HG02763 (cell line): ENCODE results near the gene OPCML.

Experiments
- ATAC-seq: cut with Tn5 transposase; IDR thresholded peaks from one replicate; pipeline ENCODE4 v1.9.1; 2021; ENCODE audit warnings: mild to moderate bottlenecking, moderate library complexity; ENCODE audit not compliant: unreplicated experiment

The OPCML gene

DNA sequence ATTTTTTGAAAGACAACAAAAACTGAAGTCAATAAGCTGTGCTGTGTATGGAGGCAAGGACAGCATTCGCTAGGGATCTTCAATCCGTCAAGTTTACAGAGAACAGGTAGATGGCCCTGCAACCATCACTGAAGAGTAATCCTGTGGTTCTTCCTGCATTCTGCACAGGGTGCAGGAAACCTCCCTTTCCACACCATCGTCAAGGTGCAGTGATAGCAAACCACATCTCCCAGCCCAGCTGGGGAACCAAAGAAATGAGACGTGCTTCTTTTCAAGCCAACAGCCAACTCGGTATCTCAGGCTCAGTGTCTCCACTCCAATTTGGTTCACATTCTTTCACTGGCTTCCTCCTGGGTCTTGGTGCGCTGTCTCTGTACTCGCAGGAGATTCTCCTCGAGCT is 814.5 kb downstream of the OPCML start:
- no peak for ATAC-seq

- ATAC-seq = no peak
Observed at GRCh38 chr11:132716037-132716436, 816.3 kb downstream of the OPCML start.

GRCh38 chr11:132714859-132715440 is 817.4 kb downstream of the OPCML start:
- ATAC-seq = no peak

DNA sequence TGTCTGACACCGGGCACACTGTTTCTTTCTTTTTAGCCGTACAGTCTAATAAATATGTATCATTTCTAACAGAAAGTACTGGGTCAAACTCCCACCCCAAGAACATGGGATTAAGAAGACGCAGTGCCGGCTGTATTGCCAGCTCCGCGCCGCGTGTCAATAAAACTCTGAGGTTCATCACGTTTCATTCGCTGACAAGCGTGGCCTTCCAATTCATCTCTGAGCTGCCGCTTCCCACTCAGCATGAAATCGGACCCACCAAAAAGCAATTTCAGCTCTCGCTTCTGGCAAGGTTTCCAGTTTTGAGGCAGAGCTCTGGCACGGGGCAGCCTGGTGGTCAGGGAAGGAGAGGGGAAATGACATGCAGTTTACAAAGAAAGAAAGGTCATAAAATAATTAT is 819.8 kb downstream of the OPCML start:
- ATAC-seq = no peak

DNA sequence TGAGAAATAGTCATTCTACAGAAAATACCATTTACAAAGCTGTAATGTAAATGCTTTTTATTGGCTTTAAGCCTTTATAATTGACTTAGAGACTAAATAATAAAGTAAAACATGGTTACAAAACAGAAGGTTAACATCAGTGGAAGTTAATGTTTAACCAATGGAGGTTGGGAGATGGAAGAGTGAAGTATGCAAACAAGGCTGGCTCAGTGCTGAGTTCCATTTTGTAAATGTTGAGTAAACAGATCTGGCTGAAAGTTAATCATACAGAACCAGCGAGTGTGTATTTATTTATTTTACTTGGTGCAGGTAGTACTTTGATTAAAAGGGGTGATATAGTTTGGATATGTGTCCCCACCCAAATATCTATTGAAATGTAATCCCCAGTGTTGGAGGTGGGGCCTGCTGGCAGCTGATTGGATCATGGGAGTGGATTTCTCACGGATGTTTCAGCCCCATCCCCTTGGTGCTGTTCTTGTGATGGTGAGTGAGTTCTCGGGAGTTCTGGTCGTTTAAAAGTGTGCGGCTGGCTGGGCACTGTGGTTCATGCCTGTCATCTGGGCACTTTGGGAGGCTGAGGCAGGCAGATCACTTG is 827.4 kb downstream of the OPCML start:
- ATAC-seq = no peak

DNA sequence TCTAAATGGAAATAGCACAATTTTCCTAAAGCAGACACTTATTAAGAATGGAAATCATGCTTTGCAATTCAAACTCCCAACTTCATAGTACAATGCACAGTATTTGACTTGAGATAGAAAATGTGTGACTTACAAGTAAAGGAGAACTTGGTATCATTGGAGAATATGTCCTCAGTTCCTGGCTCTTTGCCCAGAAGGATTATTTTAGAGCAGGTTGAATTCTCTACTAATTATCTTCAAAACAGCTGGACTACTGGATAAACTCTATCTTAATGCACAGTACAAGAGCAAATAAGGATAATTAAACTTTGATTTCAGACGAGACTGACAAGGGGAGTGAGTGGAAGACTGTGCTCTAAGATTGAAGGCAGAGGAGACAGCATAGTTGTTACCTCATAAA is 839.4 kb downstream of the OPCML start:
- ATAC-seq = no peak

- no peak for ATAC-seq
Observed at GRCh38 chr11:132691848-132692550, 840.3 kb downstream of the OPCML start.

DNA sequence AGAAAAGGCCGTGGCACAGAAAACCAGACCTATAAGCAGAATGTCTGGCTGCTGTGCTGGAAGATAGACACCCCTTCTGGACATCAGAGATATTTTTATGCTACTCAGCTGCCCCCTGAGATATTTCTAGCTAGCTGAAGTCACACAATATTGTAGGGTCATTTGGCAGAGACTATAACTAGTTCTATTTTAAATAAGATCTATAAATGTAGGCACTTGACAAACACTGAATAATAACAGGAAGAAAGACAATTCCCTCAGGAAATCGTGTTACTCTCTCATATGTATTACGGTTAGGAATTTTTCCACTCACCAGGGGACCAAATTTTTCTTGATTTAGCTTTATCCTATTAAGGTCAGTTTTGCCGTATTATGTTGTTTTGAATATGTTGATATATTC is 845.4 kb downstream of the OPCML start:
- ATAC-seq = no peak

DNA sequence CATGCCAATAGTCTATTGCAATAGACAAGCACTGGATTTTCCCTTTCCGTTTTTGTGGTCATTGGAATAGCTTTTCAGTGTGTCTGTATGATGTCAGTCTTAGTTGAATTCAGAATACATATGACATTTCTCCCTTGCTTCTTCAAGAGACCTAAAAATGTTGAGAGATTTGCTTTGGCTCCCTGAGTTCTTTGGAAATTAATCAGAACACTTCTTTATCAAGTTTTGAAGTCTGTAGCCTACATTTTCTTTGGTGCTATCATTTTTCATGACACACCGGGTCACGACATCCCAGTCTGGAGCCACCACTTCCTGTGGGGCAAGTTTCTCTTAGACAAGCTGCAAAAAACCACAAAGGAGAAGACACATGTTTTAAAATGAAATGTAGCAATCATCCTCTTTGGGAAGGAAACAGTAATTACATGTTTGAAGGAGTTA is 847.1 kb downstream of the OPCML start:
- no peak for ATAC-seq

DNA sequence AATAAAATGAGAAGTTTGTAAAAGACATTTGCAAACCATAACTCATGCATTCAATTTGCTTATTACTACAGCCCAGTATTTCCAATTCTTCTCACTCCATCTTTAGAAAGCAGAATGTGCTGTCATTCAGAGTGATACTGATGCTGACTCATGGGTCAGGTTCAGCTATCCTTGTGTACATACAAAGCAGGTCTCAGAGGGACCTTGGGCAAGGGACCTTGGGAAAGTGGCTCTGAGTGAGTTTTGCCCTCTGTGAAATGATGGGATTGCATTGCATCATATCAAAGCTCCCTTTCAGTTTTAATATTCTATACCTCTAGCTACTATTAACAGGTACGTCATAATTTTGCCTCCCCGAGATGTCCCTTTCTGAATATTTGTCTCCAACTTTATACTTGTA is 848.7 kb downstream of the OPCML start:
- ATAC-seq = no peak

DNA sequence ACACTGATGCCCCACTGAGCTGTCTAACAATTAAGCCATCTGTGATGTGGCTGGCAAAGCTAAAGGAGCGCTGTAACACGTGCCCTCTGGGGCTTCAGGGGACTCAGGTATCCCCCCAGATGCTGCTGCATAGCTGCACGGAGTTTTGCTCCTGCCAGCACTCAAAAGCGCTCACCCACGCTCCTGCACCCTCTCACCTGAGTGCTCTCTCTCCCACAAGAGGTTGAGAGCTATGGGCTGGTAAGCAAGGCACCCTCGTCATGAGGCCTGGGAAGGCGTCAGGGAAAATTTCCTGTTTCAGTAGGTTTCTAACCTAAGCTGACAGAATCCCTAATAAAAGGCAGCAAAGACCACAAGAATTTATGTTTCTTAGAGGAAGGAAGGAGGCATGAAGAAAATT is 850.3 kb downstream of the OPCML start:
- ATAC-seq = no peak

DNA sequence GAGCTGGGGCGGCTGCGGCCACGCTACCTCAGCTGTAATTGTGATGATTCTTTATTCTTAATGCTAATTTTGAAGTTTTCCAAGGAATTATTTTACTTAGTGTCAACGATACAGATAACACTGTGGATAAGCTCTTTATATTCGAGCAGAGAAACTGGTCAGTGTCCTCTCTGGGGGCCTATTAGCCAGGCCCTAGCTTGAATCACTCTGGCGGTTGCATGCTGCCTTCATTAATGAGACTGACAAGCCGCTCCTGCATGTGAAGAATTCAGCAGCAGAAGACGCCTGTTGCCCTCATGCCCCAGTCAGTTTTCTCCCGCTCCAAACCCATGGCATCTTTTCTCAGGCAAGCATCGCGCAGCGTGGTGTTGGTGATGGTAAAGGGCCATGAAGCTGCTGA is 851.7 kb downstream of the OPCML start:
- ATAC-seq = no peak

- ATAC-seq = no peak
Observed at GRCh38 chr11:132674151-132674550, 858.1 kb downstream of the OPCML start.

DNA sequence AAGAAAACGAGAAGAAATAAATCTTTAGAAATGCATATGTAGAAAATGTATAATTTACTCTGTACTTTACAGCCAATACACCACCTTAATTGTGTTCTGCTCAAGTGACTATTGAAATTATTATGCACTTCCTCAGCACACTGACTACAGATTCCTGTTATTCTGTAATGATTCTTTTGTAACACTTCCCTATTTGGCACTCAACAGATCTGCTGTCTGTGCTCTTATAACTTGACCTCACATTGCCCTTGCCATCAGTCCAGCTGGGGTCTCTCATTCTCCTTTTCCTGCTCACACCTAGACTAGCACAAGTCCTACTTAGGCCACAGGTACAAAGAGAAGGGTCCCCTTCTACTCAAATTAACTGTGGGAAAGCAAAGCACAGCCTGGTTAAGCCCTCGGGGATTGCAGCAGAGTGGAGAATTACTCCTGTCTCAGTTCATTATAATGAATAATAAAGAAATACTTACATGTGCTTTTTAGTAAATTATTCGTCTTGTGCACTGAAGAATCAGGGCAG is 860.4 kb downstream of the OPCML start:
- ATAC-seq = no peak

GRCh38 chr11:132670921-132671675 is 861.2 kb downstream of the OPCML start:
- no peak for ATAC-seq

DNA sequence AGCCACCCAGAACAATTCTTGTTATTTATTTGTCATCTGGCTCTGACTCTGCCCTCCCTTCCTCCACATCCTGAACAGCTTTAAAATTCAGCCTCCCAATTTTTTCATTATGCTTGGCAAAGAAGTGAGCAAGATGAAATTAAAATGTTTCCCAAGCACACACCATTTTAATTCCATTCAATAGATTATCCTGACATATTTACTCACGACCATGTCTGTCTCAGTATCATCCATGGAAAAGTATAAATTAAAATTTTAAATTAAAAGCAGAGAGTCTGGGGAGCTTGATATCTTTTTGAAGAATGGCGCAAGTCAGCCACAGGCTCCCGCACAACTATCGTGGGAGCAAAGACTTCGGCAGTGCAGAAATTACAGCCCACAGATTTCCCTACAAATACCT is 862.4 kb downstream of the OPCML start:
- ATAC-seq = no peak

GRCh38 chr11:132665205-132665604 is 867.1 kb downstream of the OPCML start:
- no peak for ATAC-seq

- no peak for ATAC-seq
Observed at GRCh38 chr11:132658696-132659095, 873.6 kb downstream of the OPCML start.

- ATAC-seq = no peak
Observed at GRCh38 chr11:132658004-132658403, 874.3 kb downstream of the OPCML start.

DNA sequence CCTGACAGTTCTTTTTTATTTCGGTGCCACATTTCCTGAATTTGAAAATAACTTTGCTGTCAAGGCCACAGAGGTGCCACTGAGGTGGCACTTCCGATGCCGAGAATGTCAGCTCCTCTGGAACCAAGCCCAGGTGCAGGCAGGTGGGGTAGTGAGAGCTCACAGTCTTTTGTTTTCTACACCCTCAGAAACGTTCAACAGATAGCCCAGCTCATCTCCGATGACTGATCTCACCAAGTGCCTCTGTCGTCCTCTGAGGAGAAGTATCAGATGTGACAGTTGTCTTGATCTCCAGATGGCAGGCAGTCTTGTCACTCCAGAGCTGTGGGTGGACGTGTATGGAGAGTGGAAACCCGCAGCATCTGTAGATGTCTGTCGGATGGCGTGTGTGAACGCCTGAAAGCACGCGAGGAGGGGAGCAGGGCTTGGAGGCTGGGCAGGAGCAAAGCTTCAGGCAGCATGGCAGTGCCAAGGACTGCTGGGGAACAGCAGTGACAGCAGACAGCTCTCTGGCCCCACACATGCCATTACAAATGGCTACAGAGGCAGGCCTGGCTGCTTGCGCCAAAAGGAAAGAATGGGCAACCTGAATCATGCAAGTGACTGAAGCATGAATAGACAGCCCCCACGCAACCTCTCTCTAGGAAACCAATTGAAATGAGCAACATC is 877.0 kb downstream of the OPCML start:
- no peak for ATAC-seq

DNA sequence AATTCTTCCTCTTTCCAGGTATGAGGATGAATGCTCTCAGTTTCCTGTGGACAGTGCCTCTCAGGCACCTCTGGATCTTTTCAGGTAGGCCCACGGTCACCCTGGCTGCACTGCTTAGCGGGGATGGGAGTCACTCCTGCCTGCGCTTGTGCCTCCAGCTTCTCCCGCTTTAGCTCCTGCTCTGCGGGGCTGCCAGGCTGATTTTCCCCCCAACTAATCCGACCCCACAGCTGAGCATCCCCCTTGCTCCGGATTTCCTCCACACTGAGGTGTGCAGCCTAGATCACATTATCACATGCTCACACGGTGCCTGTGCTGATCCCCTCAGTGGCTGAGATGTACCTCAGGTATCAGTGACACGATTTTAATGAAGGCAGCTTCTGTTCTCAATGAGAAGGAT is 879.1 kb downstream of the OPCML start:
- no peak for ATAC-seq
